ENCODE results near the gene CHRNB4. TPM values are rescaled to one million over a fixed set of nuclear protein-coding genes. Genes with fewer than 3 reads are reported as not detected.

CHRNB4 gene
- total RNA-seq, 4 donors from 2014 or later: not detected

GRCh38 chr15:78675617-78676360 is 34.8 kb upstream of the CHRNB4 start:
- TF ChIP-seq CTCF (IDR thresholded peaks at IDR 0.05): no peak
- no peak for ATAC-seq (ENCODE audit: low FRiP score)
- no peak for DNase-seq (ENCODE audit: low spot score)

- DNase-seq (ENCODE audit: low spot score) (no peak), ATAC-seq (ENCODE audit: low FRiP score) (no peak)
- no peak for TF ChIP-seq CTCF (IDR thresholded peaks at IDR 0.05)
Measured at GRCh38 chr15:78675206-78675605, 34.2 kb upstream of the CHRNB4 start.

DNA sequence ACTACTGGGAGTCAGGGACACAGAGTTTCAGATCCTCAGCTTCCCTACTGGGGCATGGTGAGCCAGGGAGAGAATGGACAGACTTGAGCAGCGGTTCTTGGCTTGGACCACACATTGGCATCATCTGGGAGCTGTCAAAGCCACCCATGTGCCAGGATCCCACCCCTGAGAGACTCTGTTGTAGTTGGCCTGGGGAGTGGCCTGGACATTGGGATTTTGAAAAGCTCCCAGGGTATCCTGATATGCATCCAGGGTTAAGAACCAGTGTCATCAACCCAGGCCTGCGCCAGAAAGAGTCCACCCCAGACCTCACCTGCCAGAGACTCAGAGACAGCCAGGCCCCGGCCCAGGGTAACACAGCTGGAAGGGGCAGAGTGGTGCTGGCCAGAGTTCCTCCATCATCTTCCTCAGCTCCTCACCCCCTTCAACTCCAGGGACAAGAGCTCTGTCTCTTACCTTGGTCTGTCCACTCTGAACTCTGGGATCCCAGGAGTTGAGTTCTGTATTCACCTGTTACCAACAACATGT is 33.0 kb upstream of the CHRNB4 start:
- TF ChIP-seq CTCF (IDR thresholded peaks at IDR 0.05): no peak
- ATAC-seq (ENCODE audit: low FRiP score): no peak
- no peak for DNase-seq (ENCODE audit: low spot score)

DNA sequence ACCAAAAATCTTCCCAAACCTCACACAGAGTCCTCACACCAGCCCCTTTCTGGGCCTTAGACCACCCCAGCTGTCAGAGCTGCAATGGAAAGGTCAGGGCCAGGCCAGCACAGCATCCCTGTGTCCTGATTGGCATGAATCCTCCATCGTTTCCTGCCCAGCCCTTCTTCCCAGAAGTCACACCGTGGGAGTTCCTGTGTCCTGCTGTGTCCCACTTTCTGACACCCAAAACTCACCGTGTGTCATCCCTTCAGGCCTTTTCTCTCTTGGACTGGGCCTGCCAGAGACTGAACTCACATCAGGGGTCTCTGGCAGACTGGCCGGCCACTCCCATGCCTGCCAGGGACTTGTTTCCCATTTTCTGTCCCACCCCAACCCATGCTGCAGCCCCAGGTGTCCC is 32.5 kb upstream of the CHRNB4 start:
- no peak for TF ChIP-seq CTCF (IDR thresholded peaks at IDR 0.05)
- ATAC-seq (ENCODE audit: low FRiP score): no peak
- no peak for DNase-seq (ENCODE audit: low spot score)

GRCh38 chr15:78672285-78673014 is 31.4 kb upstream of the CHRNB4 start:
- no peak for TF ChIP-seq CTCF (IDR thresholded peaks at IDR 0.05)
- ATAC-seq (ENCODE audit: low FRiP score) (peak; percentile 44), DNase-seq (ENCODE audit: low spot score) (no peak)

GRCh38 chr15:78671626-78672211 is 30.7 kb upstream of the CHRNB4 start:
- no peak for TF ChIP-seq CTCF (IDR thresholded peaks at IDR 0.05)
- DNase-seq (ENCODE audit: low spot score) (no peak), ATAC-seq (ENCODE audit: low FRiP score) (no peak)

Measured in omental fat pad (tissue), 4 donors.